Fibroblast of gingiva (primary cell): ENCODE data around the gene ARHGEF38.
"Not testable (repeated sequence)": the region's sequence is repeated elsewhere in the genome, so short reads cannot be mapped to it uniquely, and the experiment has no call there.

Experiments used
- DNase-seq: peaks from one replicate; pipeline ENCODE4 v3.0.0-alpha.2; 2011; ENCODE audit warnings: low read depth

ARHGEF38 gene

DNA sequence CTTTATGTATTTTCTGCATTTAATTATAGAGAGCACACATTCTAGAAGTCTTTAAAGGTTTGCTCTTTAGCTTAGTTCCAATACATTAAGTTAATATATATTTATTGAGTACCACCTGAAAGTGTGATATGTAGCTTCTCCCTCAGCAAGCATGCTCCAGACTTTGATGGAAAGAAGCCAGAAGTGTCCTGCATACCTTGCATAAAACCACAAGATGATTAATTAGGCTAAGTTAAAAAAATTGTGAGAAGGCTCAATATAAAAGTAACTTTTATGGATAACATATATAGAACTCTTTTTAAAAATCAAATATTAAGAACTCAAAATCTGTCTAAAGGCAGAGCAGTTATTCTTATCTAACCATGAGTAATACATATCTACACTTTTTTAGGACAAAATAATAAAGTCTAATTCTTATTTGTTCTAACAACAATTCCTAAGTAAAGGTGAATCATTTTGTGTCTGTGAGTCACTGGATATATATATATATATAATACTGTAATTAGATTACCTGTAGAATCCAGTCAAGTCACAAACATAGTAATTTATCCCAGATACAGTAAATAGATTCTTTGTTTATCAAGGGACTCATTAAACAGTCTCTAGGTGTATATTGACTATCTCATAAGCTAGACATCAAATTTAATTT is 104.8 kb downstream of the ARHGEF38 start:
- DNase-seq: no peak

DNA sequence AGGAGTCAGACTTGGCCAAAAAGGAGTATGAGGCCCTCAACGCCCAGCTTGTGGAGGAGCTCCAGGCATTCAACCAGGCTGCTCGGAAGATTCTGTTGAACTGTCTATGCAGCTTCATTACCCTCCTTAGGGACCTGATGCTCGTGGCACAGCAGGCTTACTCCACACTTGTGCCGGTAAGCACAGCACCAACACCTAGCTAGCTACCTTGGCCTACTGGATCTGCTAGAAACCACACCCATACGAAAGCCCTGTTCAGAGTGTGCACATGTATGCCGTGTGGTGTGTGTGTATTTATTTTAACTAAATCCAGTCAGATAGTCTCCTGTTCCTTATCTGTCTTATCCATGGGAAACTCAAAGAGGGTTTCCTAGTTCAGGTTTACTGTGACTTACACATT is 106.8 kb downstream of the ARHGEF38 start:
- DNase-seq: no peak

DNA sequence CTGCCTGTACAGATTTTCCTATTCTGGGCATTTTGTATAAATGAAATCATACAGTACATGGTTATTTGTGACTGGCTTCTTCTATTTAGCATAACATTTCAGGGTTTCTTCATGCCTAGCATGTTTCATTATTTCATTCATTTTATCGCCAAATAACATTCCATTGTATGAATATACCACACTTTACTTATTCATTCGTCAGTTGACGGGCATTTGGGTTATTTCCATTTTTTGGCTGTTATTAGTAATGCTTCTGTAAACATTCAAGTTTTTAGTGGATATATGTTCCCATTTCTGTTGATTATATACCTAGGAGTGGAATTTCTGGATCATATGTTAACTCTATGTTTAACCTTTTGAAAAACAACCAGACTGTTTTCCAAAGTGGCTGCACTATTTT is 108.6 kb downstream of the ARHGEF38 start:
- no peak for DNase-seq

DNA sequence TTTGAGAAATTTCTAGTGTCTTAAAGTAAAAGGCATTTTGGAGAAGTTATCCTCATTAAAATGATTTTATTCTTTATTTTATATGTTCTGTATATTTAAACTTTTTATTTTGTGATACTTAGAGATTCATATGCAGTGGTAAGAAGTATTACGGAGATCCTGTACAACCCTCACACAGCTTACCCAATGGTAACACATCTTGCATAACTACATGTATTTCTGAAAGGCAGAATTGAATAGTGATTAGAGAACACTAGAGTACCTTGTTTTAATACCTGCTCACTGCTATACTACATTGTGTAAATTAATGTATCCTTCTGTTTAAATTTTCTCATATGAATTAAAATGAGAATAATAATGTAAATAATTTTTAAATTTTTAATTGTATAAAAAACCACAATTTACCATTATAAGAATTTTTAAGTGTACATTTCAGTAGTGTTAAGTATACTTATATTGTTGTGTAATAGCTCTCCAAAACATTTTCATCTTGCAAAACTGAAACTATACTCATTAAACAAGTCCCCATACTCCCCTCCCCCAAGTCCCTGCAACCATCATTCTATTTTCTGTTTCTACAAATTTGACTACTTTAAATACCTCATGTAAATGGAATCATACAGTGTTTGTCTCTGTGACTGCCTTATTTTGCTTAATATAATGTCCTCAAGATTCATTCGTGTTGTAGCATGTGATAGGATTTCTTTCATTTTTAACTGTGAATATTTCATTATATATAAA is 110.7 kb downstream of the ARHGEF38 start:
- no peak for DNase-seq

DNA sequence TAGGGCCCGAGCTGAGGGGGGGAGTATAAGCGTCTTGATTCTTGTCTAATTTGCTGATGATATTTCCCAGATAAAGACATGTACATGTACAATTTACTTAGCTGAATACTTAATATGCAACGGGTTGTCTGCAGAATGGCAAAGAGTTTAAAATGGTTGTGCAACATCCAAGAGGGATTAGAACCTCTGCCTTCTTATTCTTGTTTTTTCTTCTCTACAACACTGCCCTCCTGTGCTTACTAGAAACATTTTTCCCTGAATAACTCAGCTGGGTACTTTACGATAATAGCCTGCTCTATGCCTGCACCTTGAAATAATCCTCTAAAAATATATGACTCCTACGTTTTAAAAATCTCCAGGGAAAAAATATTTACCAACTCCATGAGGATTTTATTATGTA is 114.3 kb downstream of the ARHGEF38 start:
- DNase-seq: peak; percentile 43

DNA sequence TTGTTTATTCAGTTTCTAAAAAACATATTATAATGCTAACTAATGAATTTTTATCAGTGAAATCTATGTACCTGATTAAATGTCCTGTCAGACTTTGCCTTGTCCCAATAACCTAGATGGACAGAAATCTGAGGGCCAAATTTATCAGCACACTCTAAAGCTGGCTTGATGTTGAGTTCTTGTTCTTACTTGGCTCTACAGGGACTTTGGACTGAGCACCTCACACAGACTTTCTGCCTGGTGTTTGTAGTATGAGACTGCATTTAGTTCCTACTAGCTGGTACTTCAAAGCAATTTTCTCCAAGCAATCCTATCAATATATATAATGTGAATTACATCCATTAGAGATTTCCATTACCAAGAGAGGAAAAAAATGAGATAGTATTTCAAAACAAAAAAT is 118.3 kb downstream of the ARHGEF38 start:
- DNase-seq: no peak

DNA sequence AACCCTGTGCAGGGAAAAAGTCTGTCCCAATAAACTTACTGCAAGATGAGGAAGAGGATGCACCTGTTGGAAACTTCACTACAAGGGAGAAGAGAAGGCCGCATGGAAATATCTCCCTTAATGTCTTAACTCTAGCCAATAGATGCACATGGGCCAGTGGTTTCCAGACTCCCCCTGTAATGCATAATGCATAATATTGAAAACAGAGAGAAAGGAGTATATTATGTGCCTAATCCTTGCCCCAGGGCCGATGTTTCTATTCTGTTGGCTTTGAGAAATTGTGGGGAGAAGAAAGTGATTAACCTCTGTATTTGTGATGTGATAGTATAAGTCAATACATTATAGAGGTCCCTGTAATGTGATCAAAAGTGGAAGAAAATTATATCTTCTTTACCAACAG is 118.9 kb downstream of the ARHGEF38 start:
- DNase-seq: no peak

DNA sequence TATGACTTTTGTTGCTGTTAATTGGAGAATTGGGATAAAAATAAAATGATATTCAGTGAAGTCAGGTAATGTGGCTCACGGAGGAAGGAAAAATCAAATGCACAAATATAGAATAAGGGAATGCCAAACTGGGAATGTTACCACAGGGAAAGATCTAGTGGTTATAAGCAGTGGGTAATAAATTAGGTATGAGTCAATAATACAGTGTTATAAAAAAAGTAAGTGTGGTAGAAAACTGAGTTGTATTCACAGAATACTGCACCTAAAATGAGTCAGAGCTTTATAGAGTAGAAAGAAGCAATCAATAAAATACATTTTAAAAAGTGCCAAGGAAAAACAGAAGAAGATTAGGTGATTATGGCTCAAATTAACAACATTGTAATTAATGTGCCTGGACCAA is 121.6 kb downstream of the ARHGEF38 start:
- DNase-seq: no peak

DNA sequence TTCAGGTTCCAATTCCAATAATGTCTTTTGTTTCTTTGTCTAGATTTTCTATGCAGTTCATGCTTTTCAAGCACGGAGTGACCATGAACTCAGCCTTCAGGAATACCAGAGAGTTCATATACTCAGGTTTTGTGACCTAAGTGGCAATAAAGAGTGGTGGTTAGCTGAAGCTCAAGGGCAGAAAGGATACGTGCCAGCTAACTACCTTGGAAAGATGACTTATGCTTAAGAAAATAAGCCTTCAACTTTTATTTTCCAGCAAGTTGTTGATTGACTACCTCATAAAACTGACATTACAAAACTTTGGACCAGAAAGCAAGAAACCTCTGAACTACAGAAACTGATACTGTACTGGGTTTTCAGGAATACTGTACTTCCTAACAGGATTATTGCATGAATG is 125.3 kb downstream of the ARHGEF38 start:
- no peak for DNase-seq

DNA sequence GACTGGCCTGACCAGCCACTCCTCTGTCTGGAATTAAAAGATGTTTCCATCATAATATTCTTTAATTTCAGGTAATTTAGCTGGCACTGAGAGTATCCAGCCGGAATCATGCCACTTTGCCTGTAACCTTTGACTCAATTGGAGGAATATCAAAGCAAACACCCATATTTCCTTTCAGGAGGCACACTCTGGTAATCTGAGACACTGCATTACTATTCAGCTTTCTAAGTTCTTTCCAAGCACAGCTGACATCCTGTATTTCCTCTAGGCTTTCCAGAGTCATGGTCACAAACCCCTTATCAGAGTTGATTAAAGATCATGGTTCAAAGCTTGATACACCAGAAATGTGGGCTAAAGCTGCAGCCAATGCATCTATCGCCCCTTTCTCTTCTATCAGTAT is 126.8 kb downstream of the ARHGEF38 start:
- DNase-seq: peak; percentile 18

DNA sequence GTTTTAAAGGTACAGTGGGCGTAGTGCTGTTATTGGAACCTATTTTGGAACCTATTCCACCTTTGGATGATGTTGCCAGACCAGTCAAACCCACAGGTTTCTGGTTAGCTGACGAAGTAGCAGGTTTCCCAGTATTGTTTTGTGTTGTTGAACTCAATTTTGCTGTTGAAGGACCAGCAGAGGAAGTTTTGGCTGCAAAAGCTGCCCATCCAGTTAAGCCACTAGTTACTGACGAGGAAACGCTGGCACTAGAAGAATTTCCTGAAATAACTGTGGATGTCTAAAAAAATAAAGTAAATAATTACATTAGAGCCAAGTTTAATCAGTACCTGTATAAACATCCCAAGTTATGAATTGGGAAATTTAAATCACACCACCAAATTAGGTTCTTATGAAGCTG is 130.6 kb downstream of the ARHGEF38 start:
- DNase-seq: no peak

DNA sequence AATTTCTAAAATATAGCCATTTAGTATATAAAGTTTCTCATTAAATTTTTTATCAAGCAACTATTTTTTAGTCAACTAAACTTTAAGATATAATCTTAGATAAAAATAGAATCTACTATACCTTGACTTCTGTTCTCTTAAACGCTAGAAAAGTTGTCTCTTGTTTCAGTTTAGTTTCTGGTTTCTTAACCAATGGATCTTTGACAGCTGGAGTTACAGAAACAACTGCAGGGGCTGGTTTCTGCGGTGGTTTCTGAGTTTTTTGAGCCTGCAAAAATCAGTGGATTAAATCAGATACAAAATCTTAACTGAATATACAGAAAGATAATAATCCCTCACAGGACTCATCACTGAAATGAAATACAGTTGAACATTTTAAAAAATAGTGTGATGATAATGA is 134.2 kb downstream of the ARHGEF38 start:
- DNase-seq: no peak

DNA sequence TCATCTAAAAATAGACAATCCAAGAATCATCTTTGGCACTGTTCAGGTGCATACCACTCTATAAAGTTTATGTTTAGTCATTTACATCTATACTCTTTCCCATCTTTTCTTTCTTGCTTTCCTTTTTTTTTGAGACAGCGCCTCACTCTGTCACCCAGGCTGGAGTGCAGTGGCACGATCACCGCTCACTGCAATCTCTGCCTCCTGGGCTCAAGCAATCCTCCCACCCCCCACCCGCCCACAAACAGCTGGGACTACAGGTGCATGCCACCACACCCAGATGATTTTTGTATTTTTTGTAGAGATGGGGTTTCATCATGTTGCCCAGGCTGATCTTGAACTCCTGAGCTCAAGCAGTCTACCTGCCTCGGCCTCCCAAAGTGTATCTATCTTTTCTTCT is 142.4 kb downstream of the ARHGEF38 start:
- not testable (repeated sequence) for DNase-seq

DNA sequence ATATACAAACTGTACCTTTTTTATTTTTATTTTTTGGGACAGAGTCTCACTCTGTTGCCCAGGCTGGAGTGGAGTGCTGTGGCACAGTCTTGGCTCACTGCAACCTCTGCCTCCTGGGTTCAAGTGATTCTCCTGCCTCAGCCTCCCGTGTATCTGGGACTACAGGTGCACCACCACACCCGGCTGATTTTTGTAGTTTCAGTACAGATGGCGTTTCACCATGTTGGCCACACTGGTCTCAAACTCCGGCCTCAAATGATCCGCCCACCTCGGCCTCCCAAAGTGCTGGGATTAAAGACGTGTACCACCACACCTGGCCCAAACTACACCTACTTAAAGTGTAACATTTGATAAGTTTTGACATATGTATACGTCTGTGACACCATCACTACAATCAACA is 143.4 kb downstream of the ARHGEF38 start:
- not testable (repeated sequence) for DNase-seq

DNA sequence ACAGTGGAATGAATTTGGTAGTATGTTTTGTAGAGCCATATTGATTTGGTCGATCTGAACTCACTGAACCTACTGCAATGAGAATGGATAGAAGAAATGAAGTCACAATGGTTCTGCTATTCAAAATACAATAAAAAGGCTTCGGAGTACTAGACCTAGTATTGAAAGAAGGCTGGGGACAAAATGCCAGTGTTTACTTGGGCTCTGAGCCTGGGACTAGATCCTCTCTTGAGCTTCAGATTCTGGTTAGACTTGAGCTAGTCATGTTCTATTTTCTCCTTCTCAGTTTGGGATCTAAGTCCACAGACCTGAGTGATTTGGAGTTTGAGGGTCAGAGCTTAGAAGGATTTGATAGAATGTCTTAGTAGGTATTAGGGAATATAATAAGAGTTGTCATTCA is 146.2 kb downstream of the ARHGEF38 start:
- no peak for DNase-seq

DNA sequence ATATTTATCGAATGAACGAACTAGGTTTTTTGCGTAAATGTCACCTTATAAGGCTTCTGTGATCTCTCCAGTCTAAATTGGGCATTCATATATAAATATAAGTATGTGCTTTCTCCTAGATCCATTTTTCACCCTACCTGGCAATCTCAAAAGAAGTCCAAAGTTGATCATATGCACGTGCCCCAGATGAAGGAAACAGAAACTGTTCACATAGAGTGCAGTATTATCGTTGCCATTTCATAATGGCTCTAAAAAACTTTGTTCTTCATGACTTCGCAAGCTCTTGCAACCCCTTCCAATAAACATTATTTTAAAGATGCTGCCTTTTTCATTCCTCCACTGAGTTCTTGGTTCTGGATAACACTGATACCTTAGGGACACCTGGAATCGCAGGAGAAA is 155.4 kb downstream of the ARHGEF38 start:
- no peak for DNase-seq

DNA sequence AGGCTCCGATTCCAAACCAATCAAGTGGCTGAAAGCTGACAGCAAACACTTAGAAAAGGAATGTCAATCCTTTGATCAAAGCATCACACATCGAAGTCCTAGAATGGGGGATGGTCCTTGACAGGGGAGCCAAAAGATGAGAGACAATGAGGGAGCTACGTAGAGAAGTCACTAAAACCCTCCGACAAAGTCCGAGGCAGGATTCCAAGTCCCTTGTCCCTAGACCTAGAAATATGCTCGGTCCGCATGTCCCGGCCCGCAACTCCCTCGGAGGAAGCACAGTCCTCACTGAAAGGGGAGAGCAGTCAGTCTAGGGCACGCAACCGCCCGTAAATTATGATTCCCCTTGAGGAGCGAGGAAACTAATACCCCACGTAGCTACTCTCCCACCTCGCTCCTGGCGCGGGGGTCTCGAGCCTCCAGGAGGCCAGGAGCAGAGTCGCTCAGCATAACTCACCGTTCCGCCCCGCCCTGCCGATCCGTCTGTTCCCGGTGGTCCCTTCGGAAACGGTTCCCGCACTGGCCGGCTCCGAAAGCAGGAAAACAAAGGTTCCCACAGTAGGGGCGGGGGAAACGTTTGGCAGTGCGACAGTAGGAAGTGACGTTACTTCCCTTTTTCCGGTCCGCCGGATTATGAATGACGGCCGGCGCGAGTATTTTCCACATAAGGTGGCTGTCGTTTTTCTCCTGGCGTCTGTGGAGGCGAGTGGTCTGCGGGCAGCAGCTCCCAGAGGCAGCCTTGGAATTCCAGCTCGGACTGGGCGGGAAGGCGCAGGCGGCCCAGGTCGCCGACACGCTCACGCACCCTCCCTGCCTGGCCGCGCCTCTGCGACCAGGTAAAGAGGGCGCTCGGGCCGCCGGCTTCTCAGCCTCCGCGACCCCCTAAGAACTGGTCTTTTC is 156.0 kb downstream of the ARHGEF38 start, which contains the start of the genes GSTCD and INTS12:
TSS of gene GSTCD (plus strand) at position 604 of the 900 bp plus-strand sequence. CDS start 8,830 bp downstream, outside the sequence.
TSS of gene INTS12 (minus strand) at position 509 of the 900 bp plus-strand sequence. CDS start 8,684 bp downstream, outside the sequence.
- DNase-seq: peak; percentile 92

DNA sequence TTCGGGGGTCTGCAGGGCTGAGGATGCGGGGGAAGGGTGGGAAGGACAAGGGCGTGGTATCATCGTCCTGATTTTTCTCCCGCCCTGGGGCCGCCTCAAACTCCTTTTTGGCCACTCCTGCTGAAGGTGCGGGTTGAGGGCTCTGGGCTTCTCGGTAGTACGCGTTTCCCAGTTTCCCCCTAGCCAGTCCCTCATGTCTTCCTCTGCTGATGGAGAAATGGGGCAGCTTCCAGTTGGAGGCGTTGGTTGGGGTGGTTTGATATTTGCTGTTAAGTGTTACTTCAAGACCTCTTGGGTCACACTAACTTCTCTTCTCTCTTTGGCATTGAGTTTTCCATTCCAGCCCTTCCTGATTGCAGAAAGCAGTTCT is 156.6 kb downstream of the ARHGEF38 start:
- DNase-seq: no peak

DNA sequence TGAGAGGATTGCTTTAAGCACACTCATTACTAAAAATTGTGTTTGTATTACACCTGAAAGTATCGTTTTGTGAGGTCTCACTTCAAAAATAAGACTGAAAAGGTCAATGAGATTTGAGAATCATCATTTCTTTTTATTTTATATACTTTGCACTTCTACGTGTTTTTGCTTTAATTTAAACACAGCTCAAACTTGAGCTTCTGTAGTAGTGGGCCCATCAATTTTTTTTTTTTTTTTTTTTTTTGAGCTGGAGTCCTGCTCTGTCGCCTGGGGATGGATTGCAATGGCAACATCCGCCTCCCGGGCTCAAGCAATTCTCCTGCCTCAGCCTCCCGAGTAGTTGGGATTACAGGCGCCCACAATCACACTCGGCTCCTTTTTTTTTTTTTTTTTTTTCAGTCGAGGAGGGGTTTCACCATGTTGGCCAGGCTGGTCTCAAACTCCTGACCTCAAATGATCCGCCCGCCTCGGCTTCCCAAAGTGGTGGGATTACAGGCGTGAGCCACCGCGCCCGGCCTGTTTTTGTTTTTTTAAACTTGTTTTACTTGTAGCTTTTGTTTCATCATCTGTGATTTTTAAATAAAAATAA is 157.7 kb downstream of the ARHGEF38 start:
- DNase-seq: no peak

DNA sequence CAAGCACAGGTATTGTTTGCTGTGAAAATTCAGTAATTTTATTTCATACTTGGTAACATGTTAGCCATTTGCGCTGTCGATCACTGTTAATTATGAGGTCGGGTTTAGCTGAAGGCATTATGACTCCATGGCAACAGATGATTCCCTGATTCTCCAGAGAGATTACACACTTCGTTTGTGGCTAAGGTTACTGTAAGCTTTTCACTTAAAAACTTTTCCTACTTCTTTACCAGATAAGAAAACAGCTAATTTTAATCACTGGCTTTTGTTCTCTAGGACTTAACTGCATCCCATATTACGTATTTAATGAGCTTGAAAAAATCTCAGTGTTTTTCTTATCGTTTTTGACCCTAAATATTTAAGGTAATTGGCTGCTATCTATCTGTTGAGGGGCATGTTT is 158.3 kb downstream of the ARHGEF38 start:
- peak; percentile 17 for DNase-seq

DNA sequence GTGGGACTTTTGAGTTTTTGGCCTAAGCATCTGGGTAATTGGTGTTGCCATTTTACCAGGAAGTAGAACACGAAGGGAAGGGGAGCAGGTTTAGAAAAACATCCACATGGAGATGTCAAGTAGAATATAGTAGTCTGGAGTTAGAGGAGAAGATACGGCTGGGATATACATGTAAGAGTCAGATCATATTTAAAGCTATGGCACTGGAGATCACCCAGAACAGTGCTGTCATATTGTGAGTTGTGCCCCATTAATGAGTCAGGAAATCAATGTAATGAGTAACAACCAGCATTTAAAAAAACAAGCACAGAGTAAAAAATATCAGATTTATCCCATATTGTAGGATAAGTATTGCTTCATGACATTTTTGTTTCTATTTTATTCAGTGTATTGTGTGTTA is 160.3 kb downstream of the ARHGEF38 start:
- DNase-seq: no peak

DNA sequence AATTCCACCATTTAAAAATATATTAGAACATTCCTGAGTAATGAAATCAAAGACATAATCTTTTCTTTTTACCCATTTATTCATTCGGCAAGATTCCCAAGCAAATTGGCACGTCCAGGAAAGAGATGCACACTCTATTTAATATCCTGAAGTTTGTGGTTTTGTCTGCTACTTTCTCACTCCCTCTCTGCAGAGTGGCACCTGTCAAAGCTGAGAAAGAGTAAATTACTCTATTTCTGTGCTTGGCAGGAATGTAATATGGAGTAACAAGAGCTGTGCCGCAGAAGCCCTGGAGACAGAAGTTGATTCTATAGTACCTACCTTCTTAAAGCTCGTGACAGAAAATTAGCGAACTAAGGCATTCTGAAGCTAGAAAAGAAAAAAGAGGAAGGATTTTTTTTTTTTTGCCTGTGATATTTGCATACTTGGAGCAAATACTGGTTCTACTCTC is 161.7 kb downstream of the ARHGEF38 start:
- no peak for DNase-seq
